Peyer's patch (tissue), 4 donors: ENCODE measurements around the gene P3H3.

ENCODE experiments used
- CTCF ChIP-seq, 6 experiments: fragments of 450-650 bp in 4 of 6; fragments of 200-600 bp in 2 of 6; sonication (generic) in 1 of 6; IDR thresholded peaks; one replicate each; pipeline ENCODE4 v1.5.1; 2017 to 2019; ENCODE audit warnings: antibody characterized with exemption in 6 of 6, mild to moderate bottlenecking in 3 of 6, moderate library complexity in 1 of 6
- POLR2A ChIP-seq, 2 donors: fragments of 450-650 bp; IDR thresholded peaks; one replicate each; pipeline ENCODE4 v1.5.1; 2017; ENCODE audit warnings: antibody characterized with exemption in 2 of 2, mild to moderate bottlenecking in 2 of 2, moderate library complexity in 2 of 2

GRCh38 chr12:6854036-6854435 is 25.8 kb downstream of the P3H3 start:
- no peak for TF ChIP-seq CTCF (IDR thresholded peaks at IDR 0.05)
- no peak for TF ChIP-seq POLR2A (IDR thresholded peaks at IDR 0.05)
